Loucy (cell line): ENCODE results near the gene KCNMA1.

Experiments
- EZH2phosphoT487 ChIP-seq: fragments of 200-600 bp; IDR thresholded peaks from 2 replicates; pipeline ENCODE4 v1.6.1; 2018; ENCODE audit warnings: antibody characterized with exemption, mild to moderate bottlenecking, moderate library complexity, borderline replicate concordance
- TF ChIP-seq, protein P1 (sequence below): fragments of 200-600 bp; sonication (generic); conservative IDR thresholded peaks from 2 replicates; pipeline ENCODE4 v1.5.1; 2014; ENCODE audit warnings: mild to moderate bottlenecking, antibody characterized with exemption, low read length

GRCh38 chr10:77598606-77599005 is 39.0 kb downstream of the KCNMA1 start:
- TF ChIP-seq, protein P1, sequence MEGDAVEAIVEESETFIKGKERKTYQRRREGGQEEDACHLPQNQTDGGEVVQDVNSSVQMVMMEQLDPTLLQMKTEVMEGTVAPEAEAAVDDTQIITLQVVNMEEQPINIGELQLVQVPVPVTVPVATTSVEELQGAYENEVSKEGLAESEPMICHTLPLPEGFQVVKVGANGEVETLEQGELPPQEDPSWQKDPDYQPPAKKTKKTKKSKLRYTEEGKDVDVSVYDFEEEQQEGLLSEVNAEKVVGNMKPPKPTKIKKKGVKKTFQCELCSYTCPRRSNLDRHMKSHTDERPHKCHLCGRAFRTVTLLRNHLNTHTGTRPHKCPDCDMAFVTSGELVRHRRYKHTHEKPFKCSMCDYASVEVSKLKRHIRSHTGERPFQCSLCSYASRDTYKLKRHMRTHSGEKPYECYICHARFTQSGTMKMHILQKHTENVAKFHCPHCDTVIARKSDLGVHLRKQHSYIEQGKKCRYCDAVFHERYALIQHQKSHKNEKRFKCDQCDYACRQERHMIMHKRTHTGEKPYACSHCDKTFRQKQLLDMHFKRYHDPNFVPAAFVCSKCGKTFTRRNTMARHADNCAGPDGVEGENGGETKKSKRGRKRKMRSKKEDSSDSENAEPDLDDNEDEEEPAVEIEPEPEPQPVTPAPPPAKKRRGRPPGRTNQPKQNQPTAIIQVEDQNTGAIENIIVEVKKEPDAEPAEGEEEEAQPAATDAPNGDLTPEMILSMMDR, result no peak
- no peak for TF ChIP-seq EZH2phosphoT487
